ENCODE data around the gene MRPS15.

GRCh38 chr1:36493524-36493923, 29.3 kb upstream of the MRPS15 start:
- TF ChIP-seq CTCF (IDR thresholded peaks at IDR 0.05; ENCODE audit: low read depth, low read length, missing input control) (no peak), RAD21 (IDR thresholded peaks at IDR 0.05) (no peak), REST (IDR thresholded peaks at IDR 0.05) (no peak), MAX (IDR thresholded peaks at IDR 0.05) (no peak), EGR1 (IDR thresholded peaks at IDR 0.05; ENCODE audit: low read depth in 2 of 2) (no peak), JUND (IDR thresholded peaks at IDR 0.05) (no peak), RXRA (IDR thresholded peaks at IDR 0.05) (no peak), ZBTB33 (IDR thresholded peaks at IDR 0.05) (no peak), FOXA1 (IDR thresholded peaks at IDR 0.05) (no peak), TAF1 (conservative IDR thresholded peaks at IDR 0.05) (no peak), GABPA (IDR thresholded peaks at IDR 0.05 in 1 of 2, conservative IDR thresholded peaks at IDR 0.05 in 1 of 2) (no peak), YY1 (IDR thresholded peaks at IDR 0.05) (no peak)
